HepG2 (cell line): ENCODE measurements around the gene TBC1D14.

ENCODE experiments used
- ASH2L ChIP-seq: fragments of 300-600, 200-600 bp; sonication (generic); IDR thresholded peaks from 2 replicates; pipeline ENCODE4 v1.7.0; 2017; ENCODE audit warnings: low read depth, mild to moderate bottlenecking, moderate library complexity, mixed read lengths, low read length; ENCODE audit not compliant: insufficient read length
- CTCF ChIP-seq: sonication (generic); formaldehyde crosslinking; IDR thresholded peaks from 2 replicates; pipeline ENCODE4 v1.5.0; 2020; ENCODE audit warnings: mild to moderate bottlenecking, missing genetic modification reagents, moderate library complexity
- LCORL ChIP-seq, 2 experiments: fragments of 450-650 bp in 1 of 2; sonication (generic) in 1 of 2; formaldehyde crosslinking in 1 of 2; IDR thresholded peaks; 2 replicates each; pipeline versions ENCODE4 v1.5.0 to v1.6.1; 2017 to 2020; ENCODE audit warnings: antibody characterized with exemption in 1 of 2, missing genetic modification reagents in 1 of 2
- NFRKB ChIP-seq: fragments of 450-650 bp; IDR thresholded peaks from 2 replicates; pipeline ENCODE4 v1.6.1; 2017
- POLR2A ChIP-seq, 2 experiments: IDR thresholded peaks; 2 replicates each; pipeline ENCODE4 v1.6.1; 2011; ENCODE audit warnings: low read depth in 2 of 2, low read length in 2 of 2, mild to moderate bottlenecking in 1 of 2, moderate library complexity in 1 of 2; ENCODE audit not compliant: insufficient read depth in 1 of 2
- RFX5 ChIP-seq: IDR thresholded peaks from 2 replicates; pipeline ENCODE4 v1.6.1; 2011; ENCODE audit warnings: low read depth, low read length, improper control_type of control experiment
- ZNF234 ChIP-seq: sonication (generic); formaldehyde crosslinking; conservative IDR thresholded peaks from 2 replicates; pipeline ENCODE4 v1.5.1; 2020; ENCODE audit warnings: mild to moderate bottlenecking, missing genetic modification reagents
- ZNF564 ChIP-seq: sonication (generic); formaldehyde crosslinking; IDR thresholded peaks from 2 replicates; pipeline ENCODE4 v1.8.1; 2023; ENCODE audit warnings: mild to moderate bottlenecking, missing genetic modification reagents
- ZNF687 ChIP-seq: sonication (generic); formaldehyde crosslinking; IDR thresholded peaks from 2 replicates; pipeline ENCODE4 v1.5.1; 2020; ENCODE audit warnings: mild to moderate bottlenecking, missing genetic modification reagents, moderate library complexity

- TF ChIP-seq CTCF (CRISPR knock-in tag) (0 out of 2 replicates have a peak, but pooled peaks have one; percentile 13), LCORL (IDR thresholded peaks at IDR 0.05) (no peak), LCORL (CRISPR knock-in tag; IDR thresholded peaks at IDR 0.05) (no peak), ZNF234 (CRISPR knock-in tag) (no peak), ZNF564 (CRISPR knock-in tag) (no peak), POLR2A (IDR thresholded peaks at IDR 0.05; ENCODE audit: insufficient read depth in 1 of 2, low read depth in 2 of 2, low read length in 2 of 2) (no peak), RFX5 (no peak), ZNF687 (CRISPR knock-in tag) (no peak; the same call in 1 of the 2 replicates), ASH2L (no peak), NFRKB (no peak)
Measured at GRCh38 chr4:6910960-6911874, 1.6 kb downstream of the TBC1D14 start.
